VCaP (cell line): ENCODE data around the gene LCT.
"Not testable (repeated sequence)": the region's sequence is repeated elsewhere in the genome, so short reads cannot be mapped to it uniquely, and the experiment has no call there.

Experiments
- H3K27ac ChIP-seq: fragments of 450-650 bp; 2 replicates; pipeline ENCODE4 v1.5.1; 2017
- CTCF ChIP-seq: fragments of 450-650 bp; conservative IDR thresholded peaks from 2 replicates; pipeline ENCODE4 v1.5.1; 2017; ENCODE audit warnings: mild to moderate bottlenecking, moderate library complexity

Gene LCT

DNA sequence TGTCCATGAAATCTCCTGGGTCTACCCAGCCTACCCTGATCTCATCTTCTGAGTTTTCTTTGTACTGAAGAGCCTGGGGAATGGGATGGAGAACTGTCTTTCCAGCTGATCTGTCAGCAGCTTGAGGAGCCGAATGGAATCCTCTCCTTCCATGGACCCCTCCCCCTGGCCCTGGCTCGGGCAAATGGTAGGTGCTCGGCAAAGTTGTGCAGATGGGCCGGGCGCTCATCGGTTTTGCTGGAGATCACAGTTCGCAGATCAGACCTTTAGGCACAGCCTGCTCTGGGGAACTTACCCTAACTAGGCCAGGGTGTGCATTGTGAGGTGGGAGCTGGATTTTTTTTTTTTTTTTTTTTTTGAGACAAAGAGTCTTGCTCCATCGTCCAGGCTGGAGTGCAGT is 40.4 kb downstream of the LCT start:
- no peak for TF ChIP-seq CTCF
- H3K27ac ChIP-seq = no peak overlapping the region

- not testable (repeated sequence) for H3K27ac ChIP-seq
Measured at GRCh38 chr2:135795641-135796040, 41.3 kb downstream of the LCT start.

- TF ChIP-seq CTCF = no peak
- no peak overlapping the region for H3K27ac ChIP-seq
Measured at GRCh38 chr2:135792401-135793150, 44.4 kb downstream of the LCT start.

DNA sequence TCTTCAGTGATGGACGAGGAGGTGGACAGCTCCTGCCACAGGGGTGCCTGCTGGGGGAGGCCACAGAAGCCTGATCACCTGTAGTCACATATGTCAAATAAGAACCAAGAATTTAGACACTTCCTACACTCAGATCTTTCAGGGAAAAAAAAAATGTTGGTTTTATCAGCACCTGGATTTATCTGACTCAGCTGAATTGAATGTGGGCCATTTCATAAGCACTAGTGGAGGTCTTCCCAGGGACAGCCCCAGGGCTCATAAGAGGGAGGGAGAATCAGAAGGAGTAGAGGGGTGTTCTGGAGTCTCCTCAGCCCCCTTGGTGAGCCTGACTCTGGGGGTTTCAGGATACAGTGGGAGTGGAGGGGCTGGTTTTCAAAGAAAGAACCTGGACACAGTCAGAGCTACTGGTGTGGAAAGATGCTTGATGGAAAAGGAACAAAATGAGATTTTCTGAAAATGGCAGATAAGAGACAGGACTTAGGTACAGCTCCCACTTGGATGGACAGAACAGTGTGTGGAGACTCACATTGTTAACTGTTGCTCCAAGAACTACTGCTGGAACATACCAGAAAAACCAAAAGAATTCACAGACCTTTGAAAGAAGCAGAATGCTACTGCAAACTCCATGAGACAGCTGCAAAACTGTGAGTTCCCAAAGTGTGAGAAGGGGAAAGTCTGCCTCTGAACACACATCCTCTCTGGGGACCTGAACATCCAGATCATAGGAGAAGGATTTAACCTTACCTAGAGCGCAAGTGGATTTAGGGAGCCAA is 45.4 kb downstream of the LCT start:
- H3K27ac ChIP-seq = no peak overlapping the region
- TF ChIP-seq CTCF = no peak

GRCh38 chr2:135790423-135790822 is 46.6 kb downstream of the LCT start:
- TF ChIP-seq CTCF = no peak
- no peak overlapping the region for H3K27ac ChIP-seq

GRCh38 chr2:135786823-135787222 is 50.2 kb downstream of the LCT start:
- TF ChIP-seq CTCF = no peak
- no peak overlapping the region for H3K27ac ChIP-seq

- TF ChIP-seq CTCF = peak; percentile 35; the same call in 1 of the 2 replicates
- H3K27ac ChIP-seq = no peak overlapping the region
Measured at GRCh38 chr2:135785032-135785431, 52.0 kb downstream of the LCT start.

- H3K27ac ChIP-seq = no peak overlapping the region
Measured at GRCh38 chr2:135783439-135783838, 53.5 kb downstream of the LCT start.

More at GRCh38 chr2:135783439-135783838, 53.5 kb downstream of the LCT start:
- TF ChIP-seq CTCF = no peak
